Measurements from ENCODE around the gene RAET1L.
"Not testable (repeated sequence)": the region's sequence is repeated elsewhere in the genome, so short reads cannot be mapped to it uniquely, and the experiment has no call there.

Gene RAET1L

DNA sequence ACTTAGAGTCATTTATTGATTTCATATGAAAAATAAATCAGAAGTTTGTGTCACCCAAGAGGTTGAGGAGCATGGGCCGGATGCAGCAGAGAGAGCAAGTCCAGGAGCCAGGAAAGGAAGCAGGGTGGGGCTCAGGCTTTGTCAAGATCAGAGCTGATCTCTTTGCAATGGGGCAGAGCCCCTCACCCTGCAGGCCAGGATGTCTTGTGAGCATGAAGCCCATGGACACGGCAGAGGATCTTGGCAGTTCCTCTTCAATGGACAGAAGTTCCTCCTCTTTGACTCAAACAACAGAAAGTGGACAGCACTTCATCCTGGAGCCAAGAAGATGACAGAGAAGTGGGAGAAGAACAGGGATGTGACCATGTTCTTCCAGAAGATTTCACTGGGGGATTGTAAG is 56.4 kb downstream of the RAET1L start:
- H3K27ac ChIP-seq, H3K4me3 ChIP-seq: not testable (repeated sequence)

Data from skin epidermis (tissue), 12 donors.